SJCRH30 (cell line): Measurements from ENCODE around the gene GLI3. TPM values are rescaled to one million over a fixed set of nuclear protein-coding genes. Genes with fewer than 3 reads are reported as not detected.
A peak's percentile ranks its signal among the peaks of the same experiment; 100 is the strongest.

Experiments
- DNase-seq, 2 experiments: peaks; one replicate each; pipeline ENCODE4 v3.0.0-alpha.2; 2015 to 2020
- H3K27ac ChIP-seq: fragments of 250-450 bp; sonication (Bioruptor Pico); 2 replicates; pipeline ENCODE4 v1.5.1; 2020; ENCODE audit warnings: mild to moderate bottlenecking, moderate library complexity
- H3K27me3 ChIP-seq: fragments of 250-450 bp; sonication (Bioruptor Pico); 2 replicates; pipeline ENCODE4 v1.5.1; 2020; ENCODE audit warnings: mild to moderate bottlenecking, moderate library complexity
- H3K36me3 ChIP-seq: fragments of 250-450 bp; sonication (Bioruptor Pico); 2 replicates; pipeline ENCODE4 v1.5.1; 2020; ENCODE audit warnings: mild to moderate bottlenecking, moderate library complexity
- H3K4me1 ChIP-seq: fragments of 250-450 bp; sonication (Bioruptor Pico); 2 replicates; pipeline ENCODE4 v1.5.1; 2020; ENCODE audit warnings: mild to moderate bottlenecking, moderate library complexity
- H3K4me3 ChIP-seq: fragments of 250-450 bp; sonication (Bioruptor Pico); 2 replicates; pipeline ENCODE4 v1.5.1; 2020; ENCODE audit warnings: mild to moderate bottlenecking, moderate library complexity
- H3K9me3 ChIP-seq: fragments of 250-450 bp; sonication (Bioruptor Pico); replicated peaks from 2 replicates; pipeline ENCODE4 v1.5.1; 2020; ENCODE audit warnings: mild to moderate bottlenecking, moderate library complexity
- total RNA-seq: library from RNA; depleted of rRNA; stranded (reverse); fragments of >200 nt; shearing (Covaris generic); gene quantifications from 2 replicates; pipeline ENCODE4 v1.2.3, GENCODE V29; 2014

The GLI3 gene
- total RNA-seq, 1 experiment from 2014 or later, result 11.1 TPM

GRCh38 chr7:41918597-41918996 lies 318.4 kb downstream of the GLI3 start:
- Histone ChIP-seq H3K27me3 (0 out of 2 replicates have a peak, but pooled peaks cover 3% of the 10 kb centered on the region), H3K9me3 (no peaks in the 10 kb centered on the region), H3K4me3 (no peak overlapping the region), H3K4me1 (peaks cover 5% of the 10 kb centered on the region), H3K36me3 (no peaks in the 10 kb centered on the region), H3K27ac (no peak overlapping the region)
- DNase-seq, result no peak

GRCh38 chr7:41916450-41916927 lies 320.5 kb downstream of the GLI3 start:
- Histone ChIP-seq H3K27ac (no peak overlapping the region; the same call in 1 of the 2 replicates), H3K4me3 (no peak overlapping the region), H3K36me3 (no peaks in the 10 kb centered on the region), H3K27me3 (no peaks in the 10 kb centered on the region), H3K9me3 (no peaks in the 10 kb centered on the region), H3K4me1 (peaks cover 5% of the 10 kb centered on the region)
- DNase-seq, result peak in 1 of 2 experiments; percentile 7

DNA sequence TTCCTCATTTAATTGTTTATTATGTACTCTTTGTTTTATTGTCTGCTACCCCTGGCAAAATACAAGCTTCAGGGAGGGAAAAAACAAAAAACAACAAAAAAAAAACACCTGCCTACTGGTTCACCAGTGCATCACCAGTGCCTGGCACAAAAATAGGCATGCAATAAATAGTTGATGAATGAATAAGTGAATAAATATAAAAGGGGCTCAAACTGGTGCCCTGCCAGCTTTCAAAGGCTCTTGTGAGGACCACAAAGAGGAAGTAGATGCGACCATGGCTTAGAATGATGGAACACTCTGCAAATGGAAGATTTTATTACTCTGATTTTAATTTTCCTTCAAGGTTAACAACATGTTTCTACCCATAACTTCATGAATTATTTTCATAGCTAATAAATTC lies 321.1 kb downstream of the GLI3 start:
- H3K27me3 ChIP-seq, result no peaks in the 10 kb centered on the region
- no peak overlapping the region for H3K27ac ChIP-seq
- H3K4me3 ChIP-seq, result no peak overlapping the region
- peaks cover 5% of the 10 kb centered on the region for H3K4me1 ChIP-seq
- DNase-seq, result no peak
- H3K36me3 ChIP-seq, result no peaks in the 10 kb centered on the region
- no peaks in the 10 kb centered on the region for H3K9me3 ChIP-seq

GRCh38 chr7:41912851-41913567 lies 324.0 kb downstream of the GLI3 start:
- no peaks in the 10 kb centered on the region for H3K9me3 ChIP-seq
- H3K4me3 ChIP-seq, result no peak overlapping the region
- no peak overlapping the region for H3K27ac ChIP-seq
- H3K36me3 ChIP-seq, result no peaks in the 10 kb centered on the region
- DNase-seq, result no peak
- peaks cover 5% of the 10 kb centered on the region for H3K4me1 ChIP-seq
- H3K27me3 ChIP-seq, result no peaks in the 10 kb centered on the region

GRCh38 chr7:41912426-41912825 lies 324.6 kb downstream of the GLI3 start:
- no peaks in the 10 kb centered on the region for H3K36me3 ChIP-seq
- H3K27me3 ChIP-seq, result no peaks in the 10 kb centered on the region
- no peaks in the 10 kb centered on the region for H3K9me3 ChIP-seq
- H3K4me1 ChIP-seq, result peaks cover 5% of the 10 kb centered on the region
- DNase-seq, result no peak
- H3K27ac ChIP-seq, result no peak overlapping the region
- H3K4me3 ChIP-seq, result no peak overlapping the region

- Histone ChIP-seq H3K9me3 (no peaks in the 10 kb centered on the region), H3K27me3 (no peaks in the 10 kb centered on the region), H3K27ac (no peak overlapping the region), H3K4me1 (peaks cover 3% of the 10 kb centered on the region), H3K36me3 (no peaks in the 10 kb centered on the region), H3K4me3 (no peak overlapping the region)
- no peak for DNase-seq
These were observed 325.2 kb downstream of the GLI3 start for GRCh38 chr7:41911792-41912191.
